RWPE2 (cell line): ENCODE measurements around the gene XIRP1.
A peak's percentile ranks its signal among the peaks of the same experiment; 100 is the strongest.

Experiments used
- ATAC-seq: fragments of 200-7000 bp; cut with Tn5 transposase; 3 replicates; pipeline ENCODE4 v1.9.1; 2021; ENCODE audit warnings: low read depth
- DNase-seq: peaks from one replicate; pipeline ENCODE4 v3.0.0-alpha.2; 2020; ENCODE audit warnings: low spot score
- H3K27ac ChIP-seq: fragments of 450-650 bp; 2 replicates; pipeline ENCODE4 v1.5.1; 2017; ENCODE audit warnings: mild to moderate bottlenecking; ENCODE audit not compliant: poor library complexity, severe bottlenecking
- H3K27me3 ChIP-seq: fragments of 250-450 bp; sonication (Bioruptor Pico); 2 replicates; pipeline ENCODE4 v1.5.1; 2021; ENCODE audit warnings: mild to moderate bottlenecking, moderate library complexity; ENCODE audit not compliant: insufficient read depth, poor library complexity, severe bottlenecking
- H3K36me3 ChIP-seq: fragments of 250-450 bp; sonication (Bioruptor Pico); 2 replicates; pipeline ENCODE4 v1.5.1; 2020; ENCODE audit warnings: low read depth, mild to moderate bottlenecking, moderate library complexity
- H3K4me1 ChIP-seq: fragments of 250-450 bp; sonication (Bioruptor Pico); 2 replicates; pipeline ENCODE4 v1.5.1; 2021; ENCODE audit warnings: mild to moderate bottlenecking, moderate library complexity; ENCODE audit not compliant: insufficient read depth, poor library complexity, severe bottlenecking
- H3K4me3 ChIP-seq: fragments of 250-450 bp; sonication (Bioruptor Pico); 2 replicates; pipeline ENCODE4 v1.5.1; 2021; ENCODE audit warnings: mild to moderate bottlenecking, moderate library complexity; ENCODE audit not compliant: severe bottlenecking
- H3K9me3 ChIP-seq: fragments of 250-450 bp; sonication (Bioruptor Pico); 2 replicates; pipeline ENCODE4 v1.5.1; 2021; ENCODE audit warnings: mild to moderate bottlenecking, moderate library complexity; ENCODE audit not compliant: severe bottlenecking
- CTCF ChIP-seq: fragments of 450-650 bp; IDR thresholded peaks from one replicate; pipeline ENCODE4 v1.5.1; 2017; ENCODE audit warnings: mild to moderate bottlenecking, moderate library complexity; ENCODE audit not compliant: poor library complexity, severe bottlenecking

The XIRP1 gene

DNA sequence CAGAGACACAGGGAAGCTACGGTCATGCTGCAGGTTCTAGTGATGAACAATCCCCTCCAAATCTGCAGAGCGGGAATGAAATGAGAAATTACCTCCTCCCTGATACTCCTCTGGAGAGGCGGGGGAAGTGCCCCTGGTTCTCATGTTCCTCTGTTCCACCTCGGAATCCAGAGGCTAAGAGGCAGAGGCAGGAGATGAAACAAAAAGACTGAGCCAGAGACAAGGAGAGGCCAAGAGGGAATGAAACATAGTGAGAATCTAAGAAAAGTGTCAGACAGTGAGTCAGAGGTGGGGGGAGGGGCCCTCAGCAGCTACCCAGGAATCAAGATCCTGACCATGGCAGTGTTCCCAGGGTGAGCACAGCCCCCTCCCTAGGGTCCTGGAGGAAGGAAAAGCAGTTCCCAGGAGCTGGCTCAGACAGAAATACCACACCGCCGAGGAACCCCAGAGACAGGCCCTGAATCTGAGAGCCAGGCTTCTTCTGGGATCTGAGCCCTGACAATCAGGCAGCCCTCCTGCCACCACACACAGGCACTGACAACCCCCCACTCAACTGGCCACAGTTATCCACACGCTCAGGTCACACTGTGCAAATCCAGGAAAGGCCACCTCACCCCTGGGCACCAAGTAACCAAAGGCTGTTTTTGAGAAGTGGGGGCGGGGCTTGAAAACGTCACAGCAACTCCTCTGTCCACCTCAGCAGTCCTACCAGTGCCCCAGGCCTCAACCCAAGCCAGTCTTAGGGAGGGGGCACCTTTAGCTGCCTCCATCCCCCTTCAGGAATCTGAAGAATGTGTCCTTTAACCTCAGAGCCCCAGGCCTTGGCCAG, 41.4 kb downstream of the XIRP1 start:
- H3K4me3 ChIP-seq, result peak overlapping the region; percentile 79
- DNase-seq (peak; percentile 93), ATAC-seq (peak; percentile 26)
- H3K4me1 ChIP-seq, result peaks cover 58% of the 10 kb centered on the region
- peak overlapping the region; percentile 98 for H3K27ac ChIP-seq
- H3K9me3 ChIP-seq, result no peaks in the 10 kb centered on the region
- peaks cover 5% of the 10 kb centered on the region for H3K36me3 ChIP-seq
- no peaks in the 10 kb centered on the region for H3K27me3 ChIP-seq
- no peak for TF ChIP-seq CTCF

GRCh38 chr3:39150148-39150802, 42.1 kb downstream of the XIRP1 start:
- Histone ChIP-seq H3K4me1 (peaks cover 61% of the 10 kb centered on the region), H3K4me3 (no peak overlapping the region), H3K27me3 (no peaks in the 10 kb centered on the region), H3K9me3 (no peaks in the 10 kb centered on the region), H3K27ac (peak overlapping the region; percentile 98), H3K36me3 (peaks cover 13% of the 10 kb centered on the region)
- DNase-seq (no peak), ATAC-seq (no peak)
- TF ChIP-seq CTCF, result no peak

- TF ChIP-seq CTCF, result no peak
- no peaks in the 10 kb centered on the region for H3K9me3 ChIP-seq
- H3K27ac ChIP-seq, result peak overlapping the region; percentile 98
- DNase-seq, result no peak
- peaks cover 61% of the 10 kb centered on the region for H3K4me1 ChIP-seq
- H3K36me3 ChIP-seq, result peaks cover 18% of the 10 kb centered on the region
- no peak for ATAC-seq
- no peak overlapping the region for H3K4me3 ChIP-seq
- no peaks in the 10 kb centered on the region for H3K27me3 ChIP-seq
Observed at GRCh38 chr3:39149498-39150147, 42.8 kb downstream of the XIRP1 start.

- TF ChIP-seq CTCF, result no peak
- DNase-seq (no peak), ATAC-seq (no peak)
- Histone ChIP-seq H3K9me3 (no peaks in the 10 kb centered on the region), H3K36me3 (peaks cover 23% of the 10 kb centered on the region), H3K4me1 (peaks cover 61% of the 10 kb centered on the region), H3K27ac (peak overlapping the region; percentile 98), H3K27me3 (no peaks in the 10 kb centered on the region), H3K4me3 (no peak overlapping the region)
Observed at GRCh38 chr3:39149059-39149455, 43.3 kb downstream of the XIRP1 start.
